IPS DF 4.7 (cell line): ENCODE measurements around the gene ICAM1.
"Not testable (repeated sequence)": the region's sequence is repeated elsewhere in the genome, so short reads cannot be mapped to it uniquely, and the experiment has no call there.

Experiments used
- DNase-seq: peaks from one replicate; pipeline ENCODE4 v3.0.0-alpha.2; 2013; ENCODE audit warnings: low spot score; ENCODE audit errors: extremely low read depth

Gene ICAM1

DNA sequence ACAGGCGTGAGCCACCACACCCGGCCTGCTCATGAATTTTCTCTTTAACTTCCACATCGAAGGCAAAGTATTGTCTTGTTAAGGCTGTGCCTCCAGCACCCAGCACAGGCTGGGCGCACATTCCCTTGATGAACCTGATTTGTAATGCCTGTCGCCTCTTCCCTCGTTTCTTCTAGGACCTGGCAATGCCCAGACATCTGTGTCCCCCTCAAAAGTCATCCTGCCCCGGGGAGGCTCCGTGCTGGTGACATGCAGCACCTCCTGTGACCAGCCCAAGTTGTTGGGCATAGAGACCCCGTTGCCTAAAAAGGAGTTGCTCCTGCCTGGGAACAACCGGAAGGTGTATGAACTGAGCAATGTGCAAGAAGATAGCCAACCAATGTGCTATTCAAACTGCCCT lies 3.7 kb downstream of the ICAM1 start:
- DNase-seq: no peak

- DNase-seq: no peak
These were observed 7.1 kb downstream of the ICAM1 start for GRCh38 chr19:10277795-10278589.

- DNase-seq: no peak
These were observed 8.0 kb downstream of the ICAM1 start for GRCh38 chr19:10278935-10279334.

DNA sequence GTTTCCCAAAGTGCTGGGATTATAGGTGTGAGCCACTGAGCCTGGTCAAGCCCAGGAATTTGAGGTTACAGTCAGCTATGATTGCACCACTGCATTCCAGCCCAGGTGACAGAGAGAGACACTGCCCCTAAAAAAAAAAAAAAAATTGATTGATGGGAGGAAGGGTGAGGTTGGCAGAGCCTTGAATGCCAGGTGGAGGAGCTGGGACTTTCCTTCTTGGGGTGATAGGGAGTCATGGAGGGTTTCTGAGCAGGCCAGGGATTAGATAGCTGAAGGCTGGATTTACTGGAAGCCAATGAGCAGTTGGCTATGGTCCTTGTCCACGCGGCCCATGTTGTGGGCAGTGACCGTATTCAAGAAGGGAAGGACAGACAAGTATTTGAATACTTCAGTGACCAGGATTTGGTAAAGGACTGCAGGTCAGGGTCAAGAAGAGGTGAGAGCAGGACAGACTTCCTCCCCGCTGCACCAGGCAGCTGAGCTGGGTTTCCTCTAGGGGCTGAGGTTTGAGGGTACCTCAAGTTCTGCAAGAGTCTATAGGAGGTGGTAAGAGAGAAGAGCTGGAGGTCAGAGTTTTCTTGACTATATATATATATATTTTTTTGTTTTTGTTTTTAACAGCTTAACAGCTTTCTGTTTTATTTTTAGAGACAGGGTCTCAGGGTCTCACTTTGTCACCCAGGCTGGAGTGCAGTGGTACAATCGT lies 9.0 kb downstream of the ICAM1 start:
- no peak for DNase-seq

GRCh38 chr19:10282043-10282442 lies 11.1 kb downstream of the ICAM1 start:
- not testable (repeated sequence) for DNase-seq

GRCh38 chr19:10283301-10284064 lies 12.6 kb downstream of the ICAM1 start:
- DNase-seq: no peak

- DNase-seq: no peak
These were observed 13.4 kb downstream of the ICAM1 start for GRCh38 chr19:10284065-10284959.

GRCh38 chr19:10284960-10285278 lies 14.0 kb downstream of the ICAM1 start:
- no peak for DNase-seq

DNA sequence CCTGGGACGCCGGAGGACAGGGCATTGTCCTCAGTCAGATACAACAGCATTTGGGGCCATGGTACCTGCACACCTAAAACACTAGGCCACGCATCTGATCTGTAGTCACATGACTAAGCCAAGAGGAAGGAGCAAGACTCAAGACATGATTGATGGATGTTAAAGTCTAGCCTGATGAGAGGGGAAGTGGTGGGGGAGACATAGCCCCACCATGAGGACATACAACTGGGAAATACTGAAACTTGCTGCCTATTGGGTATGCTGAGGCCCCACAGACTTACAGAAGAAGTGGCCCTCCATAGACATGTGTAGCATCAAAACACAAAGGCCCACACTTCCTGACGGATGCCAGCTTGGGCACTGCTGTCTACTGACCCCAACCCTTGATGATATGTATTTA lies 14.5 kb downstream of the ICAM1 start:
- DNase-seq: no peak

- no peak for DNase-seq
These were observed 16.1 kb downstream of the ICAM1 start, which contains the start of gene ICAM4 for GRCh38 chr19:10286803-10287737. ICAM4 (plus strand) TSS chr19:10286955; CDS start chr19:10287013, 58 bp downstream.

DNA sequence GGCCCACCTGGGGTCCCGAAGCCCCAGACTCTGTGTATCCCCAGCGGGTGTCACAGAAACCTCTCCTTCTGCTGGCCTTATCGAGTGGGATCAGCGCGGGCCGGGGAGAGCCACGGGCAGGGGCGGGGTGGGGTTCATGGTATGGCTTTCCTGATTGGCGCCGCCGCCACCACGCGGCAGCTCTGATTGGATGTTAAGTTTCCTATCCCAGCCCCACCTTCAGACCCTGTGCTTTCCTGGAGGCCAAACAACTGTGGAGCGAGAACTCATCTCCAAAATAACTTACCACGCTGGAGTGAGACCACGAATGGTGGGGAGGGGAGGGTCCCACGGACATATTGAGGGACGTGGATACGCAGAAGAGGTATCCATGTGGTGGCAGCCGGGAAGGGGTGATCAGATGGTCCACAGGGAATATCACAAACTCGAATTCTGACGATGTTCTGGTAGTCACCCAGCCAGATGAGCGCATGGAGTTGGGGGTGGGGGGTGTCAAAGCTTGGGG lies 17.8 kb downstream of the ICAM1 start:
- DNase-seq: no peak

- DNase-seq: no peak
These were observed 18.4 kb downstream of the ICAM1 start for GRCh38 chr19:10289167-10289835.

GRCh38 chr19:10289836-10290356 lies 19.0 kb downstream of the ICAM1 start, which contains the start of gene ICAM5:
ICAM5 (plus strand) TSS chr19:10289952; CDS start chr19:10290044, 92 bp downstream.
- DNase-seq: no peak

DNA sequence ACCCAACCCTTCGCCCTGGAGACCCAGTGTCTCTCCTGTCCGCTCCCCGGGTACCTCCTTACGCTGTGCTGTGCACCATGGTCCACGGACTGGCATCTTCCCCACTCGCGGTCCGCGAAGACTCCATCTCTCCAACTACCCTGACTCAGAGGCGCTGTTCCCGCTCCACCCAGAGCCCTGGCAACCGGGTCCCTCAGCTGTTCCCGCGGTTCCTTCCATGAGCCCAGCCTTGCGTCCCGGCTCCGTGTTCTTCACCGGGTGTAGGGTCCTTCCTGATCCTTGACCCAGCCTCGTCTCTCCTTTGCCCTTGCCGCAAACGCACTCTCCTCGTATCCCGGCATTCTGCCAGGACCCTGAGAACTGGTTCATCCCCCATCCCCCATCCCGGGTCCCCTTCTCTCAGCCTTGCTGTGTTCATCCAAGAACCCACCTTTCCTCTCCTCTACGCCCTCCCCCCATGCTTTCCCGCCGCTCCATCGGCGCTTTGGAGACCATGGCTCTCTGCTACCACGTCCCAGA lies 19.5 kb downstream of the ICAM1 start:
- no peak for DNase-seq

DNA sequence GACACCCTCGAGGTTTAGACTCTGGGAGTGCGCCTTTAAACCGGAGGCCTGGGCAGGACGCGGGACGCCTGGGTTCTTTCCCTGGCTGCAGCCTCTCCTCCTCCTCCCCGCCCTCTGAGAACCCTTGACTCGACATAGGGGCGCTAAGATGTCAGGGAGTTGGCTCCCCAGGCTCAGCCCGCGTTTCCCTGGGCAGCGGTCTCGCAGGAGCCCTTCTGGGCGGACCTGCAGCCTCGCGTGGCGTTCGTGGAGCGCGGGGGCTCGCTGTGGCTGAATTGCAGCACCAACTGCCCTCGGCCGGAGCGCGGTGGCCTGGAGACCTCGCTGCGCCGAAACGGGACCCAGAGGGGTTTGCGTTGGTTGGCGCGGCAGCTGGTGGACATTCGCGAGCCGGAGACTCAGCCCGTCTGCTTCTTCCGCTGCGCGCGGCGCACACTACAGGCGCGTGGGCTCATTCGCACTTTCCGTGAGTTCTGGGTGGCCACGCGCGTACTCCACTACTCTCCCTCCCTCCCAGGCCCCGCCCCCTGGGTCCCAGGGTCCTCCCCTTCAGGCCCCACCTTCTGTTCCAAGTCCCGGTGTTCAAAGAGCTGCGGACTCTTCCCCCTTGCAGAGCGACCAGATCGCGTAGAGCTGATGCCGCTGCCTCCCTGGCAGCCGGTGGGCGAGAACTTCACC lies 20.1 kb downstream of the ICAM1 start:
- DNase-seq: no peak

- no peak for DNase-seq
These were observed 20.8 kb downstream of the ICAM1 start for GRCh38 chr19:10291554-10292205.

DNA sequence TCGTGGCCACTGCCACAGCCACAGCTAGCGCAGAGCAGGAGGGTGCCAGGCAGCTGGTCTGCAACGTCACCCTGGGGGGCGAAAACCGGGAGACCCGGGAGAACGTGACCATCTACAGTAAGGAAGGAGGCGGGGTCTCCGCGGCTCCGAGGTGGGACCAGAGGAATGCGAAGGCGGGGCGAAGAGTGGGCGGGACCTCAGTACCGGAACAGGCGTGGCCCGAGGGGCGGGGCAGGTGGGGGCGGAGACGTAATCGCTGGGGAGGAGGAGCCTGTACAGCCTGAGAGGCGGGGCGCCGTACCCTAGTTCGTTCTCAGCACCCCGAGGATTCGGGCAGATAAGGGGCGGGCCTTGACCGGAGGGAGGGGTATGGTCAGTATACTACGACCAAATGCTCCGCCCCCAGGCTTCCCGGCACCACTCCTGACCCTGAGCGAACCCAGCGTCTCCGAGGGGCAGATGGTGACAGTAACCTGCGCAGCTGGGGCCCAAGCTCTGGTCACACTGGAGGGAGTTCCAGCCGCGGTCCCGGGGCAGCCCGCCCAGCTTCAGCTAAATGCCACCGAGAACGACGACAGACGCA lies 21.4 kb downstream of the ICAM1 start:
- DNase-seq: no peak
